Transverse colon (tissue), 4 donors: ENCODE data around the gene CFI. TPM values are rescaled to one million over a fixed set of nuclear protein-coding genes. Genes with fewer than 3 reads are reported as not detected.

Source experiments
- DNase-seq: peaks from one replicate; pipeline ENCODE4 v3.0.0-alpha.2; 2019
- H3K27ac ChIP-seq, 4 donors: fragments of 200-600 bp; sonication (generic); 2 replicates each; pipeline ENCODE4 v1.5.1; 2016 to 2018; ENCODE audit warnings: inconsistent platforms in 4 of 4
- H3K27me3 ChIP-seq: fragments of 200-600 bp; sonication (generic); 2 replicates; pipeline ENCODE4 v1.5.1; 2017; ENCODE audit warnings: inconsistent platforms
- H3K36me3 ChIP-seq, 4 donors: fragments of 200-600 bp; sonication (generic); 2 replicates each; pipeline ENCODE4 v1.5.1; 2017 to 2019; ENCODE audit warnings: inconsistent platforms in 4 of 4
- H3K4me1 ChIP-seq, 4 donors: fragments of 200-600 bp; sonication (generic); 2 replicates each; pipeline ENCODE4 v1.5.1; 2017 to 2020; ENCODE audit warnings: inconsistent platforms in 4 of 4
- H3K4me3 ChIP-seq, 4 donors: fragments of 200-600 bp; sonication (generic); 1 replicate in 1 of 4; 2 replicates in 3 of 4; pipeline versions ENCODE4 v1.5.1 to v1.6.1; 2017 to 2019; ENCODE audit warnings: inconsistent platforms in 4 of 4
- H3K9me3 ChIP-seq, 2 donors: fragments of 200-600 bp; sonication (generic); 2 replicates each; pipeline ENCODE4 v1.5.1; 2017 to 2019; ENCODE audit warnings: inconsistent platforms in 2 of 2
- CTCF ChIP-seq, 5 experiments: fragments of 200-600 bp in 3 of 5; fragments of 450-650 bp in 2 of 5; sonication (generic) in 3 of 5; IDR thresholded peaks; 1 replicate in 2 of 5; 2 replicates in 3 of 5; pipeline ENCODE4 v1.5.1; 2016 to 2017; ENCODE audit warnings: antibody characterized with exemption in 5 of 5, inconsistent platforms in 3 of 5, mild to moderate bottlenecking in 2 of 5, moderate library complexity in 1 of 5
- EP300 ChIP-seq: sonication (generic); formaldehyde crosslinking; IDR thresholded peaks from one replicate; pipeline ENCODE4 v1.6.1; 2017; ENCODE audit warnings: antibody characterized with exemption, low read depth
- POLR2A ChIP-seq: fragments of 450-650 bp; IDR thresholded peaks from one replicate; pipeline ENCODE4 v1.6.1; 2016; ENCODE audit warnings: antibody characterized with exemption, mild to moderate bottlenecking, moderate library complexity
- POLR2AphosphoS5 ChIP-seq, 3 donors: sonication (generic); formaldehyde crosslinking; IDR thresholded peaks; one replicate each; pipeline ENCODE4 v1.6.1; 2016; ENCODE audit warnings: antibody characterized with exemption in 3 of 3
- WGBS, 2 donors: methylation state at CpG; one replicate each; pipeline ENCODE4 v1.1.5; 2018; ENCODE audit warnings: low coverage in 1 of 2; 5-methylcytosine and 5-hydroxymethylcytosine counted together
- in situ Hi-C, 4 donors: fragments of 200-750 bp; cut with MboI; loops; one replicate each; pipeline versions ENCODE4 v1.15.0 to v1.15.1; 2017; ENCODE audit warnings: low sequenced_read_pairs in 3 of 4, low pct_ligation_motif_present in 1 of 4, low pct_unique_long_range_greater_than_20kb in 1 of 4
- intact Hi-C: fragments of 100-400 bp; cut with DNase I; formaldehyde crosslinking; loops from one replicate; pipeline ENCODE4 v1.15.1; 2023; ENCODE audit warnings: low total_unique reads
- total RNA-seq, 4 donors: library from RNA; depleted of rRNA; stranded (reverse); fragments of >200 nt; gene quantifications; one replicate each; pipeline ENCODE4 v1.1.0, GENCODE V29; 2016

CFI gene
- total RNA-seq, 4 donors from 2014 or later = 1.9 to 5.6 (median 4.1) TPM; not detected in 1

- no peak for TF ChIP-seq CTCF (IDR thresholded peaks at IDR 0.05)
- TF ChIP-seq POLR2A = no peak
- no peak for TF ChIP-seq EP300
- TF ChIP-seq POLR2AphosphoS5 (IDR thresholded peaks at IDR 0.05) = no peak
- no peak overlapping the region for H3K4me3 ChIP-seq
Measured at GRCh38 chr4:109810552-109811387, 9.0 kb upstream of the CFI start.

GRCh38 chr4:109809655-109810054, 7.9 kb upstream of the CFI start:
- Histone ChIP-seq H3K9me3 (no peaks in the 10 kb centered on the region), H3K36me3 (no peaks in the 10 kb centered on the region), H3K4me1 (peaks cover 0 to 7% (median 4%) of the 10 kb centered on the region in 4 donors), H3K27ac (no peak overlapping the region), H3K4me3 (no peak overlapping the region), H3K27me3 (no peaks in the 10 kb centered on the region)
- intact Hi-C loops (loop anchor here (10.0 kb wide), 2 partner anchors 105 to 385 kb away; partner anchors contain the start of gene CASP6), in situ Hi-C loops (loop anchor here (5.0 to 25.0 kb wide), 7 partner anchors 85 to 1172 kb away; partner anchors contain the start of genes CASP6 (in 2 of the 4) and MCUB (in 1 of the 4))
- 94 to 95% methylated on average over 2 of the region's 2 CpGs for WGBS, 2 donors
- no peak for DNase-seq
- TF ChIP-seq POLR2A (no peak), CTCF (IDR thresholded peaks at IDR 0.05) (no peak), EP300 (no peak), POLR2AphosphoS5 (IDR thresholded peaks at IDR 0.05) (no peak)

More at GRCh38 chr4:109810552-109811387, 9.0 kb upstream of the CFI start:
- peak overlapping the region in 1 of 4 donors; percentile 14 for H3K27ac ChIP-seq
- H3K9me3 ChIP-seq = no peaks in the 10 kb centered on the region
- peak; percentile 11 for DNase-seq
- H3K27me3 ChIP-seq = no peaks in the 10 kb centered on the region
- 53 to 62% methylated on average over 9 to 11 of the region's 11 CpGs for WGBS, 2 donors
- intact Hi-C loops (loop anchor here (10.0 kb wide), 2 partner anchors 106 to 386 kb away; partner anchors contain the start of gene CASP6), in situ Hi-C loops (loop anchor here (5.0 to 25.0 kb wide), 7 partner anchors 86 to 1173 kb away; partner anchors contain the start of genes CASP6 (in 2 of the 4) and MCUB (in 1 of the 4))
- H3K36me3 ChIP-seq = no peaks in the 10 kb centered on the region
- H3K4me1 ChIP-seq = peaks cover 0 to 10% (median 5%) of the 10 kb centered on the region in 4 donors

- H3K4me1 ChIP-seq = peaks cover 0 to 11% (median 3%) of the 10 kb centered on the region in 4 donors
- H3K36me3 ChIP-seq = no peaks in the 10 kb centered on the region
- WGBS, 2 donors = 20 to 23% methylated on average over 4 of the region's 4 CpGs
- no peaks in the 10 kb centered on the region for H3K9me3 ChIP-seq
- intact Hi-C loops = no loop called here
- DNase-seq = peak; percentile 8
- H3K27ac ChIP-seq = no peak overlapping the region
- no peaks in the 10 kb centered on the region for H3K27me3 ChIP-seq
- no peak for TF ChIP-seq POLR2A
- peak; percentile 19 to 38 (median 28) for TF ChIP-seq CTCF (IDR thresholded peaks at IDR 0.05)
- in situ Hi-C loops = loop anchor here (10.0 to 25.0 kb wide), 5 partner anchors 92 to 1167 kb away; partner anchors contain the start of genes CASP6 (in 2 of the 4) and MCUB (in 1 of the 4)
- H3K4me3 ChIP-seq = no peak overlapping the region
Measured at GRCh38 chr4:109803924-109804571, 2.2 kb upstream of the CFI start.
